NOMO-1 (cell line): ENCODE measurements around the gene FRMD1.

Source experiments
- DNase-seq, 2 experiments: peaks; one replicate each; lab custom pipeline; 2025; ENCODE audit not compliant: unreplicated experiment in 2 of 2; lab: John Stamatoyannopoulos, UW

The FRMD1 gene

DNA sequence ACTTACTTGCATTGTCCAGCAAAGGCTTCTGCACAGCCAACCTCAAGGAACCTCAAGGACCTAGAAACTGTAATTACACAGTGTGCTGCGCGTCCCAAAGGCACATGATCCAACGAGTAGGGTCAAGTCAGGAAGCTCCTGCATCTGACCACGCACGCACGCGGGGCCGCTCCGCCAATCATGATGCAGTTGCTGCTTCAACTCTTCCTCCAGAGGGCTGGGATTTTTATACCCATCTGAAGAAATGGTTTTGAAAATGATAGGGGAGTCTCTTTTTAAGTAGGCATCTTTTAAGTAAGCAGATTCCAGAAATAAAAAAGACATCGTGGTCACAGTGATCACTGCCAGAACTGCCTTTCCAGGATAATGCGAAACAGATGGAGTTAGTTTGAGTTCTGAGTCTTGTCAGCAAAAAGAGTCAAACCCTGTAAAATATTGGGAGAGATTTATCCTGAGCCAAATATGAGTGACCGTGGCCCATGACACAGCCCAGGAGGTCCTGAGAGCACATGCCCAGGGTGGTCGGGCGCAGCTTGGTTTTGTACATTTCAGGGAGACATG, 47.5 kb downstream of the FRMD1 start:
- DNase-seq, result no peak

DNA sequence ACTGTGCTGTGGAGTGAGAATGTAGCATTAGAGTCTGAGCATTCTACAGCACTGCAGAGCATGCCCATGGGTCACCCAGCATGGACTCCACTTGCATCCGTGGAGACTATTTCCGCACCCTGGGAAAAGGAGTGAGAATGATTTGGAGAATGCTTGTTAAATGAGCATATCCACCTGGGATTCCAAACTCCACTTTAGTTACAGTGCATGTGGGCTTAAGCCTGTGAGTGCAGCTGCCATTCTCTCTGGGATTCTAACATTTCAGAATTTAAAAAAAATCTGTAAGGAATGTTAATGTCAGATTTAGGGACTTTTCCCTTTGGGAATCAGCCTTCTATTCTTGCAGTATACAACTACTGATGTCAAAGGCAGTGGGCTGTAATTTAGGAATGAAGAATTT, 48.1 kb downstream of the FRMD1 start:
- no peak for DNase-seq

DNA sequence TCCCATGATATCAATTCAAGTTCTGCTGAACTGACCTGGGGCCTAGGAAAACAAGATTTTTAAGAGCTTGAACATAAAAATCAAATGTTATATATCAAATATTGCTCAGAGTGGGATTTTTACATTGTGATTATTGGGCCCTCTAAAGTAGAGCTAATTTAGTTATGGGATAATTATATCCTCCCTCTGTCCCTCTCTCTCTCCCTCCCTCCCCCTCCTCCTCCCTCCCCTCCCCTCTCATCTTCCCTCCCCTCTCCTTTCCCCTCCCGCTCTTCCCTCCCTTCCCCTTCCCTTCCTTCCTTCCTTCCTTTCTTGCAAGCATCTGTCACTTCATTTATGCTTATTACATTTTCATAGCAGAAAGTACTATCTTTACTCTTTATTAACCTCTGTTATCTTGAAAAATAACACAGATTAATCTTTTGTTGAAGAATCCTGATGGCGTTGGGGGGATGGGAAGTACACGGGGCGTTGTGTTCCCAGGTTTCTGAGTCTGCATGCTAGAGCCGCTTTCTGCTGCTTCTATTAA, 48.7 kb downstream of the FRMD1 start:
- DNase-seq, result no peak

DNA sequence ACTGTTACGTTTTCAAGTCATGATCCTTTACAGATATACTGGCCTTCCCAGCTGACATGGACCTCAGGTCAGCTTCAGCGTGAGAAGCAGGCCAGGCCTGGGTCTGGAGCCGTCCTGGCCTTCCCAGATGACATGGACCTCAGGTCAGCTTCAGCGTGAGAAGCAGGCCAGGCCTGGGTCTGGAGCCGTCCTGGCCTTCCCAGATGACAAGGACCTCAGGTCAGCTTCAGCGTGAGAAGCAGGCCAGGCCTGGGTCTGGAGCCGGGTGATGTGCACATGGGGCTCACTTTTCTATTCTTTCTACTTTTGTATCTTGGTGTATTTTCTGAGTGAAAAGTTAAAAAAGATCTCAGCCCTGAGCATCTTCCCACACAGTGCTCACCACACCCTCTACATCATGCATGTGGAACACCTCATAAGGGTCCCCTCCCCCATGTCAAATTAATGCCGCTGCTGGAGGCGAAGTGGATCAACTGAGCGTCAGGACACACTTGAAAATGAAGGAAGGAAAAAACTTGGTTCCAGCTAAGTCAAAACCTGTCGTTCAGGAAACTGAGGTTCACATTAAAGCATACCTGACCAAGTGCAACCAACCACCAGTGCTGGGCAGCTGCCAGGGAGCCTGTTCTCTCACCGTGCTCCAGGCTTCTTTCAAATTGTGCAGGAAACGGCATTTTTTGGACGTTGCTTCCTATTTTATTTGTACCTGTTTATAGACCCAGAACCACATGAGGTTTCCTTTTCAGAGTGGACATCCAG, 49.4 kb downstream of the FRMD1 start:
- DNase-seq, result no peak

DNA sequence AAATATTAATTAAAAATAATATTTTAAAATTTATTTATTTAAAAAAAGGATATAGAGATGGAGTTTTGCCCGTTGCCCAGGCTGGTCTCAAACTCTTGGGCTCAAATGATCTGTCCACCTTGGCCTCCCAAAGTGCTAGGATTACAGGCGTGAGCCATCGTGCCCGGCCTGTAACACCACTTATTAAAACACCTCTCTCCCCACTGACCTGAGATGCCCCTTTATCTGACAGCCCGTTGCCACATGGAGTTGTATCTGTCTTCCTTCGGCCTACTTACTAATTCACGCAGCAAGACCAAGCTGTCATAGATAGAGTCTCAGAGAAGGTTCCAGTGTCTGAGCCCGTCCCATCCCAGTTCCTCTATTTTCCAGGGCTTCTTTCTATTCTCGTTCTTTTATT, 50.8 kb downstream of the FRMD1 start:
- DNase-seq, result no peak

DNA sequence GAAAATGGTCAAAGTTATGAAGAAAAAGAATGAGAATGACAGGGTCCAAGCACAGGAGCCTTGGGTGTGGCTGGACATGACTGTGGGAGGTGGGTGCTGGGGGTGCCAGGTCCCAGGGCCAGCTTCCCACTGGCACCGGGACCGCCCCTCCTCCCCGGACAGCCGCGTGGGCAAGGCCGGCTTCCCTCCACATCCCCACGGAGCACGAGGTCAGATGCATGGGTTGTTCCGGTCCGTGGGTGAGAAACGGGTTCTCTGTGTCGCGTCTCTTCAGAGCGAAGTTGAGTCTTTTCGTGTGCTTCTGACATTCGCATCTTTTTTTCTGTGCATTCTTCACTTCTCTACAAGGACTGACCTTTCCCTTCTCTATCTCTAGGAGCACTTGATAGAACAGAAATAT, 51.5 kb downstream of the FRMD1 start:
- DNase-seq, result no peak

DNA sequence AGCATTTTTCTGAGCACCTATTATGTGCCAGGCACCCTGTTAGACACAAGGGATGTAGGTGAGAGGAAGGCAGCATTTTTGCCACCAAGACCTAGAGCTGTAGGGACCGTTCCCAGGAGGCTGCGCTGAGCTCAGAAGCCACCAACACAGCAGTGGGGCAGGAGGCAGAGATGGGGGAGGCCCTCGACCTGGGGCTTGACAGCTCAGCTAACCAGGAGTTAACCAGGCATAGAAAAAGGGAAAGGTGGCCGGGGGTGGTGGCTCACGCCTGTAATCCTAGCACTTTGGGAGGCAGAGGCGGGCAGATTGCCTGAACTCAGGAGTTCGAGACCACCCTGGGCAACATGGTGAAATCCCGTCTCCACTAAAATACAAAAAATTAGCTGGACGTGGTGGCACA, 52.1 kb downstream of the FRMD1 start:
- no peak for DNase-seq

DNA sequence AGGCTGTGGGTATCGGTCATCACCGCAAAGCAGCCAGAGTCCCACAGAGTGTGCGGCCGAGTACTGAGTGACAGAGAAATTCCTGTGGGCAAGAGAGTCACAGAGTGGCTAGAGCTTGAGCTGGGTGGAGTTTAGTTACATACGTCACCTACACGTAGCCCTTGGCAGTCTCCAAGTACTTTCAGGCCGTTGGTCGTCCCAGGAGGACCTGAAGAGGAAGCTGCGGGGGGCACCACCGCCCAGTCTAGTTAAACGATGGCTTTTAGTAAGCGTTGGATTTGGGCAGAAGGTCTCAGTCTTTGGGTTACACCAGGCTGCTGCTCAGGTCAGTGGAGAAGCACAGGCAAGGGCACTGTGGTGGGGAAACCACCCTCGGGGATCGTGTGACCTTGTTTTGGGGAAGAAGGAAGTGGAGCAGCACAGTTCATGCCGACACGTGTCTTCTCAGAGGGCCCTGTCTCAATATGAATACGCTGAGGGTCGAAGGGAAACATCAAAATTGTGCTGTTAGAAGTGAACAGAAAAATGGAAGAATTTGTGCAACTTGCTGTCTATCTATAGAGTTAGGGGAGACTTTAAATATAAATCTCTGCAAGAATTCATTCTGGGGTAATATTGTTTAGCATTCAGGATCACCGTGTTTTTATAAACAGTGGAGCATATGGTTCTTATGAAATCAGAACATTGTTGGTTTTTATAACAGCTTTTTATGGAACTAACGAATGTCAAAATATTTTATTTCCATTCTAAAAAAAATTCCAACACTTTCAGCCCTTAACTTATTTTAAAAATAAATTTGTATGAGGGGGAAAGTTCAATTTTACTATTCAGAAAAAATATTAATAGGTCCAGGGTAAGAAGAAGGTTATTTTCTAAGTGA, 52.9 kb downstream of the FRMD1 start:
- DNase-seq, result no peak

DNA sequence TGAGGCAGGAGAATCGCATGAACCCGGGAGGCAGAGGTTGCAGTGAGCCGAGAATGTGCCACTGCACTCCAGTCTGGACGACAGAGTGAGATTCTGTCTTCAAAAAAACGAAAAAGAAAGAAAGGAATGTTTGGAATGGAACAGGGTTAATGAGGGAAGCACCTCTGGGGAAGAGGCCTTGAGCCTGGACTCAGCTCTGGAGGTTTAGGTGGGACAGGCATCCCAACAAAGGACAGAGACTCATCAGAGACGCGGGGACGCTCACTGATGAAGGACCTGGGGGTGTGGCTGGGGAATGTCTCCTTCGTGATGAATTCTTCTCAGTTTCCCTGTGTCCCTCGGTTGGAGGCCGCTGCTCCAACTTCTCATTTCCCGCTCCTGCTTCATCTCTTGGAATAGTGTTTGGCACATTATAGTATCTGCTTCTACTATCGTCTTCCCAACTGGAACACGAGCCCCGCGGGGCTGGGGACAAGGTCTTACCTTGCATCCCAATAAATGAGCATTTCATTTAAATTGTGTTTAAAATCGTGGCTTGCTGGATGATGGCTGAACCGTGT, 54.0 kb downstream of the FRMD1 start:
- DNase-seq, result no peak

DNA sequence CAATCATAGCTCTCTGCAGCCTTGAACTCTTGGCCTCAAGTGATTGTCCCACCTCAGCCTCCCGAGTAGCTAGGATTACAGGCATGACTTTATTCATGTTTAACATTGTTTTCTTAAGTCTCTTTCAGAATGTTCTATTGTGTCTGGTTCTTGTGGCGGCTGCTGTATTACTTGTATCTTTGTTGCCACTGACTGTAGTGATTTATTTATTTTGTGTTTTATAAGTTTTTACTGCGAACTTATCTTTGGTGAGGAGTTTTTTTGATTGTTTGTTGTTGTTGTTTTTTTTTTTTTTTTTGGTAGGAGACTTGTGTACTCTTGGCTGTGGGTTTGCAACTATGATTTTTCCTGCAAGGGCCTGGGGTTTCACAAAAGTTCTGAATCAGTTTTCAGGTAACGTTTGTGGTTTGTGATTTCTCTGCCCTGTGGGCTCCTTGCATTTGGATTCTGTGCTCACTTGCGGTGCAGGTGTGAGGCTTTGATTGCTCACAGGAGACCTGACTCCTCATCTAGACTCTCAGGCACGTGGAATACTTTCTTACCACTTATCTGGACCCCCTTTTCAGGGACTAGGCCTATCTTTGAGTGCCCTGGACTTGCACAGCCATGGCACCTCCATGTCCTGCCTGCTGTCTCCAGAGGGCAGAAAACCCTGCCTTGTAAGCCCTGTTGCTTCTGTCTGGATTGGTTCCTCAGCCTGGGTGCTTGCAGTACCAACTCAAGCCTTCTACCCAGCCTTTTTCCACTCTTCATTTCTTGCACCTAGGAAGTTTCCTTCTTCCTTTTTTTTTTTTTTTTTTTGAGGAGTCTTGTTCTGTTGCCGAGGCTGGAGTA, 56.3 kb downstream of the FRMD1 start:
- DNase-seq, result no peak

DNA sequence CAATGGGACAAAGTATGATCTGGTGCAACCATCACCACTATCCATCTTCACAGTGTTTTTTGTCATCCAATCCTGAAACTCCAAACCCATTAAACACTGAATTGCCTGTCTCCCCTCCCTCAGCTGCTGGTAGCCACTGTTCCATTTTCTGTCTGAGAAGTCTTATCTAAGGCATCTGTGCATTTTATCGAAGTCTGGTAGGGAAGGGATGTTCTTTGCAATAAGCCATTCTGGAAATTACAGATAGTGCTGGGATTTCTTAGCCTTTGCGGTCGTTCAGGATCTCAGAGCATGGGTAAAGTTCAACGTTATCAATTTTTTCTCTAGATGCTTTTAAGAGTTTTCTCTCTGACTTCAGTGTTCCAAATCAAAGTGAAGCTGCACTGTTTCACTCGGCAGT, 57.4 kb downstream of the FRMD1 start:
- DNase-seq, result no peak

DNA sequence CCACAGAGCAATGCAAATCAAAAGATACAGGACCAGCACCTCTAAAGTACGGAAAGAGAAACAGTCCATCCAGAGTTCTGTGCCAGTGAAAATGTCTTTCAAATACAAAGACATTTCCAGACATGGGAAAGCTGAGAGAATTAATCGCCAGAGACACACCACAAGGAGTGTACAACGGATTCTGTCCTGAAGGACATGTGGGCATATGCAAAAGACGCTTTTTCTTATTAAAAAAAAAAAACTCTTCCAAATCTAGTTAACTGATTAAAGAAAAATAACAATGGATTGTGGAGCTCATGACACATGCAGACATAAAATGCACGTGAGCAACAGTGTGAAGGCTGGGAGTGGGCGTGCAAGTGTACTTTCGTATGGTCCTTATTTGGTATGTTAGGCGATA, 58.8 kb downstream of the FRMD1 start:
- DNase-seq, result no peak

DNA sequence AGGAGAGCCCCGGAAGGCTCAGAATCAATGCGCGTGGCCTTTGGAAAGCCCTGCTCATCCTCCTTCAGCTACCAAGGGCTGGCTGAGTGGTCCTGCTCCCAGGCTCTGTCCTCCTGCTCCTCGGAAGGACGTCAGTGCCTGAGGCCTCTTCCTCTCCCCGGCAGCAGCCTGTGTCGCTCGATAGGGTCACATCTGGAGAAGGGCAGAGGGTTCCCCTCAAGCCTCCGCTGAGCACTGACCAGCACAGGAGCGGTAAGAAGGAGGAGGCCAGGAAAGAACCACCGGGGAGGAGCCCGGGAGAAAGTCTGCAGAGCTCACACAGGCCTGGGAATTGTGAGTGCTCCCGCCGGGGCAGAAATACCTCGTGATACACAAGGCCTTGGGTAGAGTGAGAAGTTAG, 60.3 kb downstream of the FRMD1 start:
- DNase-seq, result no peak

DNA sequence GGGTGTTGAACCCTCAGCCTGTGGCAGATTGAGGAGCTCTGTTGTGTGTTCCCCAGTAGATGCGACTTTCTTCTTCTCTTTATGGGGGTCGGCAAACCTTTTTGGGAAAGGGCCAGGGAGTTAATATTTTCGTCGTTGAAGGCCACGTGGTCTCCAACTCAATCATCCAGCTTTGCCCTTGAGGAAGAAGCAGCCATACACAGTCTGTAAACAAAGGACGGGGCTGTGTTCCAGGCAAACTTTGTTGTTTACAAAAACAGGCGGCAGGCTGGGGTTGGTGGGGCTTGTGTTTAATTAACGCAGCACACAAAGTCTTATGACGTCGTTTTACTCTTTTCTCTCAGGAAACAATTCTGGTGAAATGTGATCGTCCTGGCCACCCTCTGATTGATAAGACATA, 61.4 kb downstream of the FRMD1 start:
- no peak for DNase-seq

DNA sequence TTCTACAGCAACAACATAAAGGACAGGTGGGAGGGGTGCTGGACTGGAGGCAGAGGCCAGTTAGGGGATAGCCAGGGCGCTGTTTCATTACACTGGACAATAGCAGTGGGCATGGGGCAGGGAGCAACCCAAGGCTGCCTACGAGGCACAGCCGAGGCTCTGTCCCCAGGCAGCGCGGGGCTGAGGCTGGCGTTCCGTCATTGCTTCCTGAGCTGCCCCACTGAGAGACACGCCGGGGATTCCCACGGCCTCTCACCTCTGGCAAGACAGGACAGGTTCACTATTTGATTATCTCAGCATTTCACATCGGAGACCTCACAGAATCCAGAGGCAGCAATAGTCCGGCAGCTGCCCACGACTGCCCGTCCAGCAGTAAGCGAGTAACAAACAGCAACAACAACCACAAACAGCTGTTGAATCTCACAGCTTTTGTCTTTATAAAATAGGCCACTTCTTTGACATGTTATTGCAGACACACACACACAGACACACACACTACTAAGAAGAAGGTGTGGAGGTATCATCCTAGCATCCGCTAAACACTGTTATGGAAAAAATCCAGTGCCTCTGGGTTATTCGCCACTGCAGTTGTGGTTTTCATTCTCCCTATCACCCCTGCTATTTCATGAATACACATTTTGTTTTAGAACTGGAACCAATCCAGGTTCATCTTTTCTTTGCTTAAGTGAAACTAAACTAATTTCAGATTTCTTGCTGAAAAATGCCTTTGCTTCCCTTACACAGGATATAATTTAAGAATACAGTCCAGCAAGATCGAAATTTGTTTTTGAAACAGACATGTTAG, 62.1 kb downstream of the FRMD1 start:
- no peak for DNase-seq

DNA sequence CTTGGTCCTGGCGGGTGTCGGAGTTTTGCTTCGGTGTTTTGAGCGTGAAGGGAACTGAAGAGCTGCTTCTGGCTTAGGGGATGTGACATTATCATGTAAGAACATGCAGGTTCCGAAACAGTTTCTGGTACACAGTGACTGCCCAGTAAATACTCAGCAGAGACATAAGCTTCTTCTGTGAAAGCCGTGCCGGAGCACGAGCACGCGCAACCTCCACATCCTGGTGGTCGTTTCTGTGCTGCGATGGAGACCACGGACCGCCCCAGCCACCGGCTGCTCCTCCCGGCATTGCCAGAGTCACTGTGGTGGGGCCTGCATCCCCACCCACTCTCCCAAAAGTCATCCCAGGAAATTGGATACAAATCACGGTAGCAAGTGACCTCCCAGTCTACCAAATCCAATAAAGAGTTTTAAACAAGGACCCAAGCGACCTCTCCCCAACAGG, 62.8 kb downstream of the FRMD1 start:
- no peak for DNase-seq

DNA sequence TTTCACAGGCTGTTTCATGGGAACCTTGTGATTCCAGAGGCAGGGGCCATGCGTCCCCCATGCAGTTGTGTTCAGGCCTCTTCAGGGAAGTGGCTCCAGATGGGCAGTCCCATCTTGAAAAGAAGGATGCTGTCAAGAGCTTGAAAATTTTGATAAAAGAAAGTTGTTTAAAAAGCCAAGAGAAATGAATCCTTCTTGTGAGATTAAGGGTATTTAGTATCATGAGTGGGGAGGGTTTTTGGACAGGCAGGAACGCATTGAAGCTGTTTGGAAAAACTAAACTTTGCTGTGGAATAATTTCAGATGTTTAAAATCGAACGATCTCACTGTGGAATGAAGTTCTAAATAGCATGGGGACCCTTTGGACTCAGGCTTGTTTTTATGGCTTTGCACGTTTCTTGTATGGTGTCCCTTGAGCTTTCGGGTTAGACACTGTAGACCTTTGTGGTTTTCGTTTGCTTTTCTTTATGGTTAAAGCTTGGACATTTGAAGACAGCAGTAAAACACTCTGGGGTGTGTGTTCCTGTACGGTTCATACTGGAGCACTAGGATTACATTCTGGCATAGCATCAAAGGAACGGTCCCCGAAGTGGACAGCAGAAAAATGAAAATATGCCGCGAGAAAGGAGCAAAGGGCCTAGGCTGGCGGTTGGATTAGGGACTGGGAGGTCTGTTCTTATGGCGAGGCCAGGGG, 63.4 kb downstream of the FRMD1 start:
- DNase-seq, result no peak

DNA sequence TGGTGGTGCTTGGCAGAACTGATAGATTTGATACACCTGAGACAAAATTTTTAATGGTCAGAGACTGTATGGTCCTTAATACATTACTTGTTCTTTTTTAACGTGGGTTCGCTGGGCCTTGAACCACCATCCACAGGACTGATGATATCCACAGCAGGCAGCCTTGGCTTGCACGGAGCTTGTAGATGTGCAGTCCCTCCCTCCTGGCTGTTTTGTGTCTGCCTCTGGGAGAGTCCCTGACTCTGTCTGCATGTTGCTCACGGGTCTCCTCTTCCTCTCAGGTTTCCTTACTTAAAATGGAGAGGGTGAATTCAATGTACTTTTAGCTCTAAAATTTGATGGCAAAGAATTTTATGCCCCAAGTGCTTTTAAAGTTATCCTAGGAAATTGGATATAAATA, 64.0 kb downstream of the FRMD1 start:
- DNase-seq, result no peak

DNA sequence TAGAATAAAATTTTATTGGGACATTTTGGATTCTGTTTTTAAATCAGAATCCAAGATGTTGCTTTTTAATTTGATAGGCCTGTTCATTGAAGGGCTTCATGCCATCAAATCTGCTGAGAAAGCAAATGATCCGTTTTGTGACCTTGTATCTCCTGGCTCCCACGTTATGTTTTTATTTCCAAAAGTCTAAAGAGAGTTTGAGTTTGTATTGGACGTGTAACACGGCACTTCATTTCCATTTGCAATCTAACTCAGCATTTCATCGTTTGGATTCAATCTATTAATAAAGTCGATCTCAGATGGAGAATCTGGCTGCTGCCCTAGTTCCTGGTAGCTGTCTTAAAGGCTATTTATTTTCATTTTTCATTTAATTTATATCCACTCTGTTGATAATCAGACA, 64.6 kb downstream of the FRMD1 start:
- DNase-seq, result no peak
